HL-60 (cell line): ENCODE measurements around the gene TASP1.

Source experiments
- DNase-seq, 2 experiments: peaks; one replicate each; pipeline ENCODE4 v3.0.0-alpha.2; 2010 to 2020; ENCODE audit warnings: low read depth in 1 of 2, low spot score in 1 of 2
- H3K27ac ChIP-seq: fragments of 250-450 bp; sonication (Bioruptor Pico); replicated peaks from 2 replicates; pipeline ENCODE4 v1.5.1; 2020; ENCODE audit warnings: mild to moderate bottlenecking, moderate library complexity
- H3K27me3 ChIP-seq: fragments of 250-450 bp; sonication (Bioruptor Pico); 2 replicates; pipeline ENCODE4 v1.5.1; 2021; ENCODE audit warnings: mild to moderate bottlenecking, moderate library complexity; ENCODE audit not compliant: insufficient read depth, poor library complexity, severe bottlenecking
- H3K4me3 ChIP-seq: replicated peaks from 2 replicates; pipeline ENCODE4 v1.5.1; 2011; ENCODE audit warnings: mild to moderate bottlenecking, control low read depth, low read length; ENCODE audit not compliant: insufficient read depth
- CTCF ChIP-seq: IDR thresholded peaks from one replicate; pipeline ENCODE4 v1.5.1; 2011; ENCODE audit warnings: low read length, control low read depth, inconsistent platforms; ENCODE audit not compliant: insufficient read depth
- GABPA ChIP-seq: IDR thresholded peaks from 2 replicates; pipeline ENCODE4 v1.6.1; 2012; ENCODE audit warnings: low read depth
- POLR2AphosphoS5 ChIP-seq: IDR thresholded peaks from 2 replicates; pipeline ENCODE4 v1.6.1; 2012; ENCODE audit warnings: low read depth
- REST ChIP-seq: IDR thresholded peaks from 2 replicates; pipeline ENCODE4 v1.6.1; 2012; ENCODE audit warnings: low read depth; ENCODE audit not compliant: insufficient replicate concordance
- SPI1 ChIP-seq: IDR thresholded peaks from 2 replicates; pipeline ENCODE4 v1.6.1; 2012; ENCODE audit warnings: low read depth, mild to moderate bottlenecking, borderline replicate concordance

The TASP1 gene

GRCh38 chr20:13400453-13400852 lies 238.3 kb downstream of the TASP1 start:
- H3K4me3 ChIP-seq = no peak overlapping the region
- TF ChIP-seq REST (no peak), SPI1 (no peak), GABPA (no peak), POLR2AphosphoS5 (no peak), CTCF (no peak)
- no peak overlapping the region for H3K27ac ChIP-seq
- H3K27me3 ChIP-seq = no peaks in the 10 kb centered on the region
- no peak for DNase-seq

GRCh38 chr20:13397300-13397724 lies 241.4 kb downstream of the TASP1 start:
- H3K27me3 ChIP-seq = no peaks in the 10 kb centered on the region
- no peak for DNase-seq
- TF ChIP-seq CTCF (no peak), GABPA (no peak), SPI1 (no peak), REST (no peak), POLR2AphosphoS5 (no peak)
- no peak overlapping the region for H3K27ac ChIP-seq
- no peak overlapping the region for H3K4me3 ChIP-seq

GRCh38 chr20:13396826-13397225 lies 241.9 kb downstream of the TASP1 start:
- H3K27ac ChIP-seq = no peak overlapping the region
- H3K27me3 ChIP-seq = no peaks in the 10 kb centered on the region
- H3K4me3 ChIP-seq = no peak overlapping the region
- TF ChIP-seq SPI1 = no peak
- no peak for TF ChIP-seq CTCF
- no peak for TF ChIP-seq REST
- TF ChIP-seq GABPA = no peak
- TF ChIP-seq POLR2AphosphoS5 = no peak
- no peak for DNase-seq
